Measurements from ENCODE around the gene TSPOAP1.

DNA sequence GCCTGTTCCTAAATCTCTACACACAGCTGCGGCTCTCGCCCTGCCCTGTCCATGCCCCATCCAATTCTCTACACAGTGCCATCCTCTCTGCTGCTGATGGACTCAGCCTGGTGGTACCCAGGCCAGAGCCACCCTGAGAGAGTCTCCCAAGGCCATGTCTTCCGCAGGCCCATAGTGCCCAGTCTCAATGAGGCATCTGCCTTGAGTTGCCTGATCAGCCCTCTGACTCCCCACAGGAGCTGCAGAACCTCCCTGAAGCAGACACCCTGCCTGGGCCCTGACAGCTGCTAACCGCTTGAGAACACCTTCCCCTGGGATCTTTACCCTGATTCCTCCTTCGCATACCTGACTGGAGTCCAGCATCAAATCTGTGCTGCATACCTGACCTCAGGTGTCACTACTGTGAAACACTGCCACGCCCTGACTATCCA is 13.3 kb downstream of the TSPOAP1 start:
- TF ChIP-seq HDAC2 (IDR thresholded peaks at IDR 0.05), result no peak
- TF ChIP-seq, protein P1, sequence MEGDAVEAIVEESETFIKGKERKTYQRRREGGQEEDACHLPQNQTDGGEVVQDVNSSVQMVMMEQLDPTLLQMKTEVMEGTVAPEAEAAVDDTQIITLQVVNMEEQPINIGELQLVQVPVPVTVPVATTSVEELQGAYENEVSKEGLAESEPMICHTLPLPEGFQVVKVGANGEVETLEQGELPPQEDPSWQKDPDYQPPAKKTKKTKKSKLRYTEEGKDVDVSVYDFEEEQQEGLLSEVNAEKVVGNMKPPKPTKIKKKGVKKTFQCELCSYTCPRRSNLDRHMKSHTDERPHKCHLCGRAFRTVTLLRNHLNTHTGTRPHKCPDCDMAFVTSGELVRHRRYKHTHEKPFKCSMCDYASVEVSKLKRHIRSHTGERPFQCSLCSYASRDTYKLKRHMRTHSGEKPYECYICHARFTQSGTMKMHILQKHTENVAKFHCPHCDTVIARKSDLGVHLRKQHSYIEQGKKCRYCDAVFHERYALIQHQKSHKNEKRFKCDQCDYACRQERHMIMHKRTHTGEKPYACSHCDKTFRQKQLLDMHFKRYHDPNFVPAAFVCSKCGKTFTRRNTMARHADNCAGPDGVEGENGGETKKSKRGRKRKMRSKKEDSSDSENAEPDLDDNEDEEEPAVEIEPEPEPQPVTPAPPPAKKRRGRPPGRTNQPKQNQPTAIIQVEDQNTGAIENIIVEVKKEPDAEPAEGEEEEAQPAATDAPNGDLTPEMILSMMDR (IDR thresholded peaks at IDR 0.05), result no peak
- TF ChIP-seq EP300 (IDR thresholded peaks at IDR 0.05), result no peak
- TF ChIP-seq PHF8 (IDR thresholded peaks at IDR 0.05; ENCODE audit: borderline replicate concordance, low read depth), result no peak
- no peak for TF ChIP-seq GATA3 (IDR thresholded peaks at IDR 0.05; ENCODE audit: borderline replicate concordance)
- TF ChIP-seq, protein P2, sequence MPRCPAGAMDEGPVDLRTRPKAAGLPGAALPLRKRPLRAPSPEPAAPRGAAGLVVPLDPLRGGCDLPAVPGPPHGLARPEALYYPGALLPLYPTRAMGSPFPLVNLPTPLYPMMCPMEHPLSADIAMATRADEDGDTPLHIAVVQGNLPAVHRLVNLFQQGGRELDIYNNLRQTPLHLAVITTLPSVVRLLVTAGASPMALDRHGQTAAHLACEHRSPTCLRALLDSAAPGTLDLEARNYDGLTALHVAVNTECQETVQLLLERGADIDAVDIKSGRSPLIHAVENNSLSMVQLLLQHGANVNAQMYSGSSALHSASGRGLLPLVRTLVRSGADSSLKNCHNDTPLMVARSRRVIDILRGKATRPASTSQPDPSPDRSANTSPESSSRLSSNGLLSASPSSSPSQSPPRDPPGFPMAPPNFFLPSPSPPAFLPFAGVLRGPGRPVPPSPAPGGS (IDR thresholded peaks at IDR 0.05), result no peak
- TF ChIP-seq, protein P3, sequence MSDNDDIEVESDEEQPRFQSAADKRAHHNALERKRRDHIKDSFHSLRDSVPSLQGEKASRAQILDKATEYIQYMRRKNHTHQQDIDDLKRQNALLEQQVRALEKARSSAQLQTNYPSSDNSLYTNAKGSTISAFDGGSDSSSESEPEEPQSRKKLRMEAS (IDR thresholded peaks at IDR 0.05), result no peak
